Activated naive CD4-positive, alpha-beta T cell treated with anti-CD3 and anti-CD28 coated beads, Interleukin-2, amount 50 U/mL, for 72 hours (primary cell): Measurements from ENCODE around the gene SRGAP2C. TPM values are rescaled to one million over a fixed set of nuclear protein-coding genes. Genes with fewer than 3 reads are reported as not detected.
"Not testable (repeated sequence)": the region's sequence is repeated elsewhere in the genome, so short reads cannot be mapped to it uniquely, and the experiment has no call there.

Experiments used
- ATAC-seq, 2 donors: fragments of 150-1000 bp; cut with Tn5 transposase; 2 replicates each; pipeline ENCODE4 v1.10.0; 2021; ENCODE audit warnings: mild to moderate bottlenecking in 2 of 2, moderate library complexity in 2 of 2
- DNase-seq, 2 donors: peaks; one replicate each; pipeline ENCODE4 v3.0.0; 2021 to 2022; ENCODE audit warnings: low spot score in 2 of 2
- H3K27ac Mint-ChIP-seq, 2 donors: one replicate each; pipeline ENCODE4 v1.8.0; 2022; ENCODE audit warnings: mild to moderate bottlenecking in 2 of 2, mixed read lengths in 2 of 2
- H3K36me3 Mint-ChIP-seq, 2 donors: one replicate each; pipeline ENCODE4 v1.8.0; 2022; ENCODE audit warnings: mixed read lengths in 2 of 2
- H3K9me3 Mint-ChIP-seq, 2 donors: one replicate each; pipeline ENCODE4 v1.8.0; 2022; ENCODE audit warnings: mixed read lengths in 2 of 2
- total RNA-seq, 2 donors: library from RNA; stranded (reverse); gene quantifications; one replicate each; pipeline ENCODE4 v1.2.3, GENCODE V29; 2022

Gene SRGAP2C
- 10 to 100 TPM; 12.5 to 51.8 TPM for total RNA-seq

DNA sequence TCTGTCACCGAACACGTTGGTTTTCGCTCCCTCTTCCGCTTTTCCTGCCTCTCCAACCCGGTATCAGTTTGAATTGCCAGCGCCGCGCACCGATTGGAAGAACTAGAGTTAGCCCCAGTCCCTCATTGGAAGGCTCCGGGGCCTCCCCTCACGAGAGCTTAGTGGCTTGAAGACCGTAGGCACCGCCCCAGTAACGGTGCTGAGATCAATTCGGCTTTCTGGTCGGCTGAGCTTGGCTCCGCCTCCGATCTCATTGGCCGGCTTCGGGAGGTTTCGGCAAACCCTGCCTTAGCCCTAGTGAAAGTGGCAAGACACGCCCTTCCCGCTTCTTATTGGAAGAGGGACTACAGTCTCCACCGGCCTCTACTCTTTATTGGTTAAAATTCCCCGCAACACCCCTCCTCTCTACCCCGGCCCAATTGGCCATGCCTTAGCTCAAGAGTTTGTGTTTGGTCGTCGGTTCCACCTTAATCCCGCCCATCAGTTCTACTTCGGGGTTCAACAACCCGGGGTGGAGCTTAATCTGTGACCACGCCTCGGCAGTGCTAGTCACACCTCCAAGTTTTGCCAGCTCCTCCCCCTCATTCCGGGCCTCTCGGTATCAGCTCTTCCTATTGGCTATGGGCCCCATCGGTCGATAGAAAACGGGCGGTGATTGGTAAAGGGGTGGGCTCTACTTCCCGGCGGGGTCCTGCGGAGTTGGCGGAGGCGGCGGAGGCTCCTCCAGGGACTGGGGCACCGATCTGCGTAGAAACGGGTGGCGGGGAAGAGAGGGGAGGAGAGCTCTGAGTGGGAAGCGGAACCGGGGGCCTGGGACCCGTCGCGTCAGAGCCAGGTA is at the start of gene SRGAP2C, which contains the start of gene FAM72B:
Gene SRGAP2C, plus strand, starts transcription at position 686 of the 838 bp plus-strand sequence. CDS start 2,472 bp downstream, outside the sequence.
Gene FAM72B, minus strand, starts transcription at position 51 of the 838 bp plus-strand sequence. CDS start 851 bp downstream, outside the sequence.
- H3K36me3 Mint-ChIP-seq, H3K9me3 Mint-ChIP-seq: not testable (repeated sequence)
- H3K27ac Mint-ChIP-seq, result peak within 1 kb of the TSS; percentile 88 to 89
- ATAC-seq (peak; percentile 83 to 84), DNase-seq (peak; percentile 79 to 98)

DNA sequence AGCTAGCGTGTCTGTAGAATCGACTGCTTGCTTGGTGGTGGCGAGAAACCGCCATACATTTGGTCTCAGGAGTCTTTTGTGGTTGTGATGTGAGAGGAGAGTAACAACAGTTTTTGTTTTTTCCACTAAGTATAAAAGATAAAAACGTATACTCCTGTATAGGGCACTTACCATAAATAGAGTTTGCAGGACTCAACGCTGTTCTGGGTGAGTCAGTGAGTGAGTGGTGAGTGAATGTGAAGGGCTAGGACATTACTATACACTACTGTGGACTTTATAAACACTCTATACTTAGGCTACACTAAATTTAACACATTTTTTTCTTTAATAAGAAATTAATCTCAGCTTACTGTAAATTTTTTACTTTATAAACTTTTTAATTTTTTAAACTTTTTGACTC is 44.4 kb upstream of the SRGAP2C start:
- ATAC-seq, result not testable (repeated sequence)

DNA sequence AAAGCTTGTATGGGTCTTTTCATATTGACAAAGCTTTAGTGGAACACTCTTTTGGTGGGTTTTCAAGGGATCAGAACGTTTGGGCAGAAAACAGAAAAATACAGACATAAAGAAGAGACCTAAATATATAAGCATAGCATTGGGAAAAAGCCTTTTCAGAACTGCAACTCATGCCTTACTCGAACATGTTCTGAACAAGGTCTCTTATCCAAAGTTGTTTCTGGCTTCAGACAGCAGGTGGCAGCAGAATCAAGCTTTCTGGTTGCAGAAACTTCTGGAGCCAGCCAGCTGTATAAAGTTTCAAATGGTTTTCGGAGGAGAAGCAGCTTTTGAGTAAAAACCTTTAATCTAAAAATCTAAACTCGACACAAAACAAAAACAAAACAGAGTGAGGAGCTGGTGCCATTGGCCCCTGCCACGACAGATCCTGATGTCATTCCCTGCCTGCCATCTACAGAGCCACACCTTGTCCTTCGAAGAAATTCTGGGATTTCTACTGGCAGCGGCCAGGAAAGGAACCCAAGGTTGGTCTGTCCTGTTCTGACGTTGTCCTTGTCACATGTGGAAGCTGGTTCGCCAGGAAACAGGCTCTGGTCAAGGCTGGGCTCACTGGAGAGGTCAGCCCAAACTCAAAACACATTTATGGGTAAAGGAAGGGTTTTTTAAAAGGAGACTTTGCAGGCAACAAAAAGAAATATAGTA is 36.1 kb upstream of the SRGAP2C start:
- ATAC-seq, result peak; percentile 57 to 61
- H3K36me3 Mint-ChIP-seq, H3K9me3 Mint-ChIP-seq, DNase-seq, H3K27ac Mint-ChIP-seq: not testable (repeated sequence)

More for the DNA sequence above, 44.4 kb upstream of the SRGAP2C start:
- not testable (repeated sequence) for H3K9me3 Mint-ChIP-seq, DNase-seq, H3K27ac Mint-ChIP-seq, H3K36me3 Mint-ChIP-seq

DNA sequence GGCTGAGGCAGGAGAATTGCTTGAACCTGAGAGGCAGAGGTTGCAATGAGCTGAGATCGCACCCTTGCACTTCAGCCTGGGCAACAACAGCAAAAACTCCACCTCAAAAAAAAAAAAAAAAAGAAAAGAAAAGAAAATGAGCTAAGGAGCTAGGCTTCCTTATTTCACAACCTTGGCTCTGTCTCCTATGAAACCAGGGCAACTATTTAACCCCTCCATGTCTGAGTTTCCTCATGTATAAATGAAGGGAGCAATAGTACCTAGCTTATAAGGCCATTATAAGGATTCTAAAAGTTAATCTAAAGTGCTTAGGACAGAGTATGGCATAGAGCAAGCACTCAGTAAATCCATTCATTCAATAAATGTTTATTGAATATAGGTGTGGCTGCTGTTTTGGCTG is 33.5 kb upstream of the SRGAP2C start:
- DNase-seq, H3K27ac Mint-ChIP-seq, H3K9me3 Mint-ChIP-seq, ATAC-seq, H3K36me3 Mint-ChIP-seq: not testable (repeated sequence)

DNA sequence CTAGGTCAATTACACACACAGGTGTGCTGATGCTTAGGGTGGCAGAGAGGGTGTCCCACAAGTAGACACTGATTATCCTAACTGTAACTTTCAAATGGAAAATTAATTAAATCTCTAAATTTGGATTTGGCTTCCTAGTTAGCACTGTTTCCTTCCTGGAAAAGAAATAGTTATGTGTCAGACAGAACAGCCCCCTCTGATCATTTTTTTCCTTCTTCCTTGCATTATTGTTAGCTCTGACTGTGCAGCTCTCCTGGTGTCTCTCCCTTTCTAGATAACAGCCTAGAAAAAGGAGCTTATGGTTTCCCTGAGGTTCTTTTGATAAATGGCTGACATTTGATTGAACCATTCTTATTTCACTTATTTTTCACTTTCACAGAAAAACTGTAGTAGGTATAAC is 32.0 kb upstream of the SRGAP2C start:
- ATAC-seq, H3K27ac Mint-ChIP-seq, DNase-seq, H3K9me3 Mint-ChIP-seq, H3K36me3 Mint-ChIP-seq: not testable (repeated sequence)

DNA sequence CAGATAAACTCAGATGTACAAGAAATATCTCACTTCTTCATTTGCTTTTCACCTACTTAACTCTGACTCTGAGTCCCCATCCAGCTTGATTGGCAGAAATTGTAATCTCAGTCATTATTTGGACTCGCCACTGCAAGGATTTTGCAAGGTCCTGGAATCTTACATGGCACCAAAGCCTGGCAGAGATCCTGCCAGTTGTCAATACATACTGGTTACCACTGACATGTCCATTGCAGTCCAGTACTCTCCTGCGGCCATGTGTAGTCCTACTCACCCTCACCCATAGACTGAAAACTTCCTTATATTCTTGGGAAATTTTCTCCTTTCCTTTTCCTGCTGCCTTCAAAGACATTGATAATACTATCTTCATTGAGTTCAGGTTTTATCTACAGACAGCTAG is 30.0 kb upstream of the SRGAP2C start:
- not testable (repeated sequence) for H3K27ac Mint-ChIP-seq, H3K9me3 Mint-ChIP-seq, H3K36me3 Mint-ChIP-seq, ATAC-seq, DNase-seq

DNA sequence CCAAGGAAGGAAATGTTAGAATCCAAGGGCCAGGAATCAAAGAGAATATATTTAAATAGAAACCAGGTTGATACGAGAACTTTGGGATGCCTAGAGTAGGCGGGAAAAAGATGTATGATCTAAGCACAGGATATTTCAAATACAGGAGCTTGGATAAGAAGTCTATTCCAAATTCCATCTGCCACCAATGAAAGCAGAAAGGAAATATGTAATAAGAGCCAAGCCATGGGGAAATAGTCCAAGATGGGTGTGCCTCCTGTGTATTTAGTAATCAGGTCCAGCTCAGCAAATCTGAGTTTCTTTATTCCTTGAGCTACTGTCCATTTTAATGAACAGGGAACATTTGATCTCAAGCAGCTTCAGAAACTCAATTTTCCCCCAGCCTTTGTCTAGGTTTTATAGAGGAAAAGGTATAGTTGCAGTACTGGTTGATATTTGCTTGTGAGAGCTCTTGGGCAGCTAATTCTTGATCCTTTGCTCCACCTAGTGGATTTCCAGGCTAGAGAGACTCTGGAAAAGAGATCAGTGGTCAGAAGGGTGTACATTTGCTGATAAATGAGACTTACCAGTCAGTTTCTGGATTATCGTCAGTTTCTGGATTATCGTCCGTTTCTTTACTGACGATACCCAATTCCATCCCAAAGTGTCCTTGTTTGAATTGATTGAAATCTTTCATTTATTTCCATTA is 29.0 kb upstream of the SRGAP2C start:
- not testable (repeated sequence) for DNase-seq, H3K27ac Mint-ChIP-seq, H3K9me3 Mint-ChIP-seq, ATAC-seq, H3K36me3 Mint-ChIP-seq

DNA sequence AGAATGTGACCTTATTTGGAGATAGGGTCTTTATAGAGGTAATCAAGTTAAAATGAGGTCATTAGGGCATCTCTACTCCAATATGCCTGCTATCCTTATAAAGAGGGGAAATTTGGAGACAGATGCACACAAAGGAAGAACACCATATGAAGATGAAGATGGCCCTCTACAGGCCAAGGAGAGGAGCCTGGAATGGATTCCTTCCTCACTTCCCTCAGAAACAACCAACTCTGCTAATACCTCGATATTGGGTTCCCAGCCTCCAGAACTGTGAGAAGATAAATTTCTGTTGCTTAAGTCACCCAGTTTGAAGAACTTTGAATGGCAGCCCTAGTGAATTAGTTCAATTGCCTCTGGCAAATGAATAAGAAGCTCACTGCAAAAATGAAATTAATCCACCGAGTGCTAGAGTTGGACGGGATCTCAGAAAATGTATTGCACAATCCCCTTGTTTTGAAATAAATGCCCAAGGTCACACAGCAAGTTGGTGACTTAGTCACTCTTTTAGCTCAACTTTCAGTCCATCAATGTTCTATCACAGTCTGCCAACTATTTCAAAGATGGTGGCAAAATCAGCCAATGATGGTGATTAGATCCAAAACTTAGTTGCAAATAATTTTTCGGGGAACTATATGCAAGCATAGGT is 27.7 kb upstream of the SRGAP2C start:
- H3K36me3 Mint-ChIP-seq, H3K9me3 Mint-ChIP-seq, H3K27ac Mint-ChIP-seq, DNase-seq, ATAC-seq: not testable (repeated sequence)

DNA sequence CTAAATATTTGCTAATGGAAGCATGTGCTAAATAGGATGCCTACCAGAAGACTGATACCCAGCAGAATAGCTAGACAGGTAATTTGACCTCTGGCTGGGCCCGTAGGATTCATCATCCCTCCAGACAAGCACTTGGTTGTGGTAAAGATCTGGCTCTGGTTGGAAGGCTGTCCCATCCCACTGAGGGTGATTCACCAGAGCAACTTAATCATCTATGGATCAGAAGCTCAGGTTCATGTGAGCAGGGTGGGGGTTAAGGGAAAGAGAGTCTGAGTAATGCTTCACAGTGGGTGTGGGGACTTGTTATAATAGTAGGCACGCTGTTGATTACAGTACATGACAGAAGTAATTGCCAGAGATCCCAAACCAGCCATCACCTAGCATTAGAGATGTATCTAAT is 27.2 kb upstream of the SRGAP2C start:
- H3K36me3 Mint-ChIP-seq, DNase-seq, H3K9me3 Mint-ChIP-seq, H3K27ac Mint-ChIP-seq: not testable (repeated sequence)
- ATAC-seq, result peak; percentile 51 to 87

DNA sequence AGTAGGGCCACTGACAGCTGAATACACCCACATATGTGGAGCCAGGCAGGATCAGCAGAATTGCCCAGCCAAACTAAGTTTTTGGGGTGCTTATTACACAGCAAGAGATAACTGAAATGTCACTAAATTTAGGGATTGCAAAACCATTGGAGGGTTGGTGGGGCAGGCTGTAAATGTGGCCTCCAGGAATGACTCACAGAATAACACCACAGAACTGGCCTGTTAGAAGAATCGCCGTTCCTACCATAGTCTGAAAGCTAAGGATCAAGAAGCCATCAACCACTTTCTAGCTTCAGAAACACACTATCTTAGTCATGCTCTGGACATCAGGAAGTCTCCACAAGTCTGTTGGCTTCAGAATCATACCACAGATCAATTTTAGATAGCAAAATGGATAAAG is 24.7 kb upstream of the SRGAP2C start:
- H3K9me3 Mint-ChIP-seq, DNase-seq, H3K27ac Mint-ChIP-seq, H3K36me3 Mint-ChIP-seq: not testable (repeated sequence)
- ATAC-seq, result peak in 1 of 2 donors; percentile 23

DNA sequence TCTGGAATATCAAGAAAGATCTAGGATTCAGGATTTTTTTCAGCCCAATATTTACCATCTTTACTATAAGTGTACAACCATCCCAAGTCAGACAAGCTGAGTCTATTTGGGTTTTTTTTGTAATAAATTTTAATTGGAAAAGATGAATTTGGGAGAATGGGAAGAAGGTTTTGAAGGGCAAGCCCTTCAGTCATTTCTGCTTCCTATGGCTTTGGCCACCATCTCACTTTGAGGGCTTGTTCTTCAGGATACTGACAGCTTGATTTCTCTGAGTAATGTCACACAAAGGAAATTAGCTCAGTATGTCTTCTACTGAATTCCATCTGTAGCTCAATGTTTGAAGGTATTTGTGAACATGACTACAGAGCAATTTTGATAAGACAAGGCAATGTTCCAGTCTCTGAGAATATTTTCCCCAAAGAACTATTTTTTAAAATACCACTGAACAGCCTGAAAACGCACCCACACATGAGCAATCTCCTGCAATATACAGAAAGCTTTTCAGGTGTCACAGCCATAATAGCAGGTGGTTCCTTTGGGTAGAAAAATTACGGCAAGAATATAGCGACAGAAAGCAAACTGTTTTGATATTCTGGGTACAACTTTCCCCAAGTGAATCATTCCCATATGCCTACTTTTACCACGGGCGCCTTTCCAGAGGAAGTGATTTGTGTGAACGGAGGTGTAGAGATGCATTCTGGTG is 23.4 kb upstream of the SRGAP2C start:
- not testable (repeated sequence) for H3K36me3 Mint-ChIP-seq, H3K27ac Mint-ChIP-seq, DNase-seq, H3K9me3 Mint-ChIP-seq, ATAC-seq

DNA sequence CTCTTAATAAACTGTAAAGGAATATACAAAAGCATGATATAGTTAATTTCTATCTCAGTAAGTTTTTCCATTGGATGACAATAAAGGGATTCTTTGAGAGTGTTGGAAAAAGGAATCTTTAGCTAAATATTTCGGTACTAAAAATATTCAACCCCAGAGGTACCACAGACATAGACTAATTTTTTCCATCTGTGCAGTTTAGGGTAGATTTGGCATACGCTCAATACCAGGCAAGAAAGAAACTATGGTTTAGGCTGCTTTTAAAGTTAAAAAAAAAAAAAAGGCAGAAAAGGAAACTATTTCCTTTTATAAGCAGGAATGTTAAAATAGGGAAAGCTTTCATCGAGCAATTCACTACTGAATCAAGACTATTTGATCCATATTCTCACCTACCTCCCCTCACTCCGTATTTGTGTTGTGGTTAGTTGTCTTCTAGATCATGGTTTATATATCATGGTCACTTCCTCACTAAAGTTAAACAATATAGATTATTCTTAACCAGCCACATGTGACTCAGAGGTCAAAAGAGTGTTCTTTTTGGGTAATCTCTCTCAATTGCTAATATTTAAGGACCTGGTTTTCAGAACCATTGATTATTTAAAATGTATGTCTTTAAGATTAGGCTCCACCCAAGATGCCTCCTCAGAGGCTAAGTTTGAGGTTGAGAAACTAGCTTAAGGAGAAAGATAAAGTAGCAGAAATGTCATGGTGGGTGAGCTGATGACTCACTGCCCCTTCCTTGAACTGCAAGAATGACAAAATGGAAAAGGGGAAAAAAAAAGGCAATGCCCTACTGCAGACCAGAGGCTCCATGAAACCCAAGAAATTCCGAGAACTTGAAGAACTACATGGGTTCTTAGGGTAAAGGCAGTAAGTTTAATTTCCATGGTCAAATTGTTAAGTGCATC is 20.7 kb upstream of the SRGAP2C start:
- not testable (repeated sequence) for H3K36me3 Mint-ChIP-seq, DNase-seq, H3K27ac Mint-ChIP-seq, H3K9me3 Mint-ChIP-seq
- peak in 1 of 2 donors; percentile 71 for ATAC-seq

DNA sequence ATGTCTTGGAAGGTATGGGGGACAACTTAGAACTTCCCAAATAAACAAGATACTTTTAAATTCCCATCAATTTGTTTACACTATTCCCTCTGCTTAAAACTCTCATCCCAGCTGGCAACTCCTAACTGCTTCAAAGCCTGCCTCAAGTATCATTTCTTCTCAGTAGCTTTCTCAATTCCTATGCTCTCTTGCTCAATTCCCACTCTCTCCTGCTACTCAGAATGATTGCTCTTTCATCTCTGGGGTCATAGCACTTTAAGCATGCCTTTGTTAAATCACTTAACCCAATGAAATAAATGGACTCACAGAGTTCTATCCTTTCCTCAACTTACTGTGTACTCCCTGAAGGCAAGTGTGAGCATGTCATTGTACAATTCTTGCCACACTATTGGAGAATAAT is 19.5 kb upstream of the SRGAP2C start:
- H3K9me3 Mint-ChIP-seq, H3K36me3 Mint-ChIP-seq, DNase-seq, ATAC-seq, H3K27ac Mint-ChIP-seq: not testable (repeated sequence)

DNA sequence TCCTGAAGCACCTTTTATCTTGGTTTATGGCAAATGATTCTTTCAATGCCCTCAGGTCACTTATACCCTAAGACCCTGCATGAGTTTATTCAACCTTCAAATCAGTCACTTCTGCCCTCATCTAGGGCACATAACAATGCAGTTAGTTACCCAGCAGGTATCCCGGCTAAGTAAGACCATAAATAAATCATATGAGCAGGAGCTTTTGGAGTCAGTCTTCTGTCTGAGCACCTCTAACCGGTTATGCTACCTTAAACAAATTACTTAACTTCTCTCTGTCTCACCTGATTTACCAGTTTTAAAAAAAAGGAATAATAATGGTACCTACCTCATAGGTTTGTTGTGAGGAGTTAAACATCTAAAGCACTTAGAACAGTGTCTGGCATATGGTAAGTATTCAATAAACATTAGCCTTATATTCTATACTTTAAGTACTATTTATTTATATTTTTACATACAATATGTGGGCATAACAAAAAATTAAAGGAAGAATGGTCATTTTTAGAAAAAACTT is 17.5 kb upstream of the SRGAP2C start:
- not testable (repeated sequence) for H3K36me3 Mint-ChIP-seq, H3K9me3 Mint-ChIP-seq, ATAC-seq, DNase-seq, H3K27ac Mint-ChIP-seq

DNA sequence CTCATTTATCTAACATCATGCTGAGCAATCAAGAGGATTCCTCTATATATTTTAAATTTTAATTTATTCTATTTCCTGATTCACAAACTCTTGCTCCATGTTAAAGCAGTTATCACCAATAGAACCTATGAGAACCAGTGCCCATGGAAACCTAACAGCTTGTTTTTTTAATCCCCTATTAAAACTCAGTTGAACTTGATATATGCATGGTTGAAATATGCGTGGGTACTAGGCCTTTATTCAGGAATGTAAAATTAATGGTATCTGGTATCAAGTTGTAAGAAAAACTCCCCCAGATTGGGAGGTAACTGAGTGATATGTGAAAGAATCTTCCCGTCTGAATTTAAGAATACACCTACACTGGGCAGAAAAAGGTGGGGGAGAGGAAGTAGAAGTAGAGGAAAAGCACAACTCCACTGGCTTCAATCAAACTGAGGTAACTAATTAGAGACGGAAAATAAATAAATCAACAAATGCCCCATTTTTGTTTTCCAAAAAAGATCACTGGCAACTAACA is 16.6 kb upstream of the SRGAP2C start:
- H3K27ac Mint-ChIP-seq, DNase-seq, ATAC-seq, H3K36me3 Mint-ChIP-seq, H3K9me3 Mint-ChIP-seq: not testable (repeated sequence)
